ENCODE data around the gene IGSF23. TPM values are rescaled to one million over a fixed set of nuclear protein-coding genes. Genes with fewer than 3 reads are reported as not detected.
"Not testable (repeated sequence)": the region's sequence is repeated elsewhere in the genome, so short reads cannot be mapped to it uniquely, and the experiment has no call there.

Gene IGSF23
- total RNA-seq, 1 donor = not detected

- no peaks in the 10 kb centered on the region for H3K36me3 ChIP-seq (ENCODE audit: insufficient read depth, low read length)
- H3K4me2 ChIP-seq (ENCODE audit: insufficient read depth, low read length) = no peak overlapping the region
- H3K4me3 ChIP-seq (ENCODE audit: insufficient read depth, low read length) = no peak overlapping the region
- H2AFZ ChIP-seq (ENCODE audit: low read length) = no peak overlapping the region
- H3K9me3 ChIP-seq (ENCODE audit: low read depth, low read length) = no peaks in the 10 kb centered on the region
- peaks cover 38% of the 10 kb centered on the region for H3K4me1 ChIP-seq (ENCODE audit: insufficient read depth, low read length)
- H3K27ac ChIP-seq (ENCODE audit: low read depth, low read length) = peak overlapping the region; percentile 3
- no peaks in the 10 kb centered on the region for H4K20me1 ChIP-seq (ENCODE audit: insufficient read depth, low read length)
- DNase-seq (ENCODE audit: insufficient read length, low spot score, missing footprints) = no peak
- no peaks in the 10 kb centered on the region for H3K79me2 ChIP-seq (ENCODE audit: insufficient read depth, low read length)
- TF ChIP-seq, protein P1, sequence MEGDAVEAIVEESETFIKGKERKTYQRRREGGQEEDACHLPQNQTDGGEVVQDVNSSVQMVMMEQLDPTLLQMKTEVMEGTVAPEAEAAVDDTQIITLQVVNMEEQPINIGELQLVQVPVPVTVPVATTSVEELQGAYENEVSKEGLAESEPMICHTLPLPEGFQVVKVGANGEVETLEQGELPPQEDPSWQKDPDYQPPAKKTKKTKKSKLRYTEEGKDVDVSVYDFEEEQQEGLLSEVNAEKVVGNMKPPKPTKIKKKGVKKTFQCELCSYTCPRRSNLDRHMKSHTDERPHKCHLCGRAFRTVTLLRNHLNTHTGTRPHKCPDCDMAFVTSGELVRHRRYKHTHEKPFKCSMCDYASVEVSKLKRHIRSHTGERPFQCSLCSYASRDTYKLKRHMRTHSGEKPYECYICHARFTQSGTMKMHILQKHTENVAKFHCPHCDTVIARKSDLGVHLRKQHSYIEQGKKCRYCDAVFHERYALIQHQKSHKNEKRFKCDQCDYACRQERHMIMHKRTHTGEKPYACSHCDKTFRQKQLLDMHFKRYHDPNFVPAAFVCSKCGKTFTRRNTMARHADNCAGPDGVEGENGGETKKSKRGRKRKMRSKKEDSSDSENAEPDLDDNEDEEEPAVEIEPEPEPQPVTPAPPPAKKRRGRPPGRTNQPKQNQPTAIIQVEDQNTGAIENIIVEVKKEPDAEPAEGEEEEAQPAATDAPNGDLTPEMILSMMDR (IDR thresholded peaks at IDR 0.05; ENCODE audit: extremely low read depth, low read depth, low read length) = no peak
- H3K27me3 ChIP-seq (ENCODE audit: insufficient read depth, low read length) = no peaks in the 10 kb centered on the region
These were observed 14.3 kb downstream of the IGSF23 start for GRCh38 chr19:44627631-44628030.

GRCh38 chr19:44628793-44629192 is 15.4 kb downstream of the IGSF23 start:
- no peak overlapping the region for H2AFZ ChIP-seq (ENCODE audit: low read length)
- H3K9me3 ChIP-seq (ENCODE audit: low read depth, low read length) = no peaks in the 10 kb centered on the region
- H3K4me1 ChIP-seq (ENCODE audit: insufficient read depth, low read length) = peaks cover 28% of the 10 kb centered on the region
- H3K4me2 ChIP-seq (ENCODE audit: insufficient read depth, low read length) = no peak overlapping the region
- TF ChIP-seq, protein P1 (IDR thresholded peaks at IDR 0.05; ENCODE audit: extremely low read depth, low read depth, low read length) = no peak
- no peaks in the 10 kb centered on the region for H3K27me3 ChIP-seq (ENCODE audit: insufficient read depth, low read length)
- H3K36me3 ChIP-seq (ENCODE audit: insufficient read depth, low read length) = no peaks in the 10 kb centered on the region
- H3K4me3 ChIP-seq (ENCODE audit: insufficient read depth, low read length) = no peak overlapping the region
- no peak for DNase-seq (ENCODE audit: insufficient read length, low spot score, missing footprints)
- H4K20me1 ChIP-seq (ENCODE audit: insufficient read depth, low read length) = no peaks in the 10 kb centered on the region
- no peaks in the 10 kb centered on the region for H3K79me2 ChIP-seq (ENCODE audit: insufficient read depth, low read length)
- H3K27ac ChIP-seq (ENCODE audit: low read depth, low read length) = no peak overlapping the region

GRCh38 chr19:44631611-44632010 is 18.2 kb downstream of the IGSF23 start:
- H3K4me1 ChIP-seq (ENCODE audit: insufficient read depth, low read length) = peaks cover 32% of the 10 kb centered on the region
- H3K4me2 ChIP-seq (ENCODE audit: insufficient read depth, low read length); H3K4me3 ChIP-seq (ENCODE audit: insufficient read depth, low read length); H3K36me3 ChIP-seq (ENCODE audit: insufficient read depth, low read length); H3K9me3 ChIP-seq (ENCODE audit: low read depth, low read length); DNase-seq (ENCODE audit: insufficient read length, low spot score, missing footprints); H4K20me1 ChIP-seq (ENCODE audit: insufficient read depth, low read length); H3K27ac ChIP-seq (ENCODE audit: low read depth, low read length); H3K27me3 ChIP-seq (ENCODE audit: insufficient read depth, low read length); H2AFZ ChIP-seq (ENCODE audit: low read length); H3K79me2 ChIP-seq (ENCODE audit: insufficient read depth, low read length): not testable (repeated sequence)

DNA sequence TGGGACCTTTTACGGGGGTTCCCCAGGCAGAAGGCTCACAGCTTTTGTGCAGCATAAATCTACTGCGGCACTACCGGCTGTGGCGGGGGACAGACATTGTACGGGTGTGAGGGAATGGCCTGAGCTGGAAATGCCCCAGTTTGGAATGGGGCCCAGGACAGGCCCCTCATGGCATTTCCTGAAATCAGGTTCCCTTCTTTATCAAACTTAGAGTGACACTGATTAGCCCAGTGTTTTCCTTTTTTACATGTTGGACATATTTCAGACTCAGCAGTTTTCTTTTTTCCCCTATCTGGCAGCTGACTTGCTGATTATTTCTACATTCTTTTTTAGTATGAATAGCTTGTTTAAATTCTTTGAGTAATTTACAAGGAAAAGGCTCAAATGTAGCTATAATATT is 20.7 kb downstream of the IGSF23 start:
- Histone ChIP-seq H3K4me1 (ENCODE audit: insufficient read depth, low read length) (peaks cover 24% of the 10 kb centered on the region), H3K4me2 (ENCODE audit: insufficient read depth, low read length) (peak overlapping the region; percentile 48), H3K27ac (ENCODE audit: low read depth, low read length) (peak overlapping the region; percentile 22)
- H3K27me3 ChIP-seq (ENCODE audit: insufficient read depth, low read length); H3K79me2 ChIP-seq (ENCODE audit: insufficient read depth, low read length); H3K36me3 ChIP-seq (ENCODE audit: insufficient read depth, low read length); DNase-seq (ENCODE audit: insufficient read length, low spot score, missing footprints); H2AFZ ChIP-seq (ENCODE audit: low read length); H3K4me3 ChIP-seq (ENCODE audit: insufficient read depth, low read length); H3K9me3 ChIP-seq (ENCODE audit: low read depth, low read length); H4K20me1 ChIP-seq (ENCODE audit: insufficient read depth, low read length): not testable (repeated sequence)

DNA sequence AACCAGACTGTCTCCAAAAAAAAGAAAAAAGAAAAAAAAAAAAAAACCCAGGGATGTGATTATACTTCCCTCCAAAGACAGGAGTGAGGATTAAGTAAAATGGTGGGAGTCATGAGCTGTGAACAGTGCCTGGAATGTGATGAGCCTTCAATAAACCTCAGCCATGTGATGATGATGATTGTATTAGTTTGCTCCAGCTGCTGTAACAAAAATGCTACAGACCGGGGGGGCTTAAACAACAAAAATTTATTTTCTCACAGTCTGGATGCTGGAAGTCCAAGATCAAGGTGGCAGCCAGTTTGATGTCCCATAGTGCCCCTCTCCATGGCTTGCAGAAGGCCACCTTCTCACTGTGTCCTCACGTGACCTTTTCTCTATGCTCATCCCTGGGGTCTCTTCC is 21.4 kb downstream of the IGSF23 start:
- no peak for DNase-seq (ENCODE audit: insufficient read length, low spot score, missing footprints)
- H3K4me2 ChIP-seq (ENCODE audit: insufficient read depth, low read length) = no peak overlapping the region
- H3K4me1 ChIP-seq (ENCODE audit: insufficient read depth, low read length) = peaks cover 24% of the 10 kb centered on the region
- TF ChIP-seq, protein P1 (IDR thresholded peaks at IDR 0.05; ENCODE audit: extremely low read depth, low read depth, low read length) = no peak
- no peak overlapping the region for H3K4me3 ChIP-seq (ENCODE audit: insufficient read depth, low read length)
- H3K9me3 ChIP-seq (ENCODE audit: low read depth, low read length) = no peaks in the 10 kb centered on the region
- H3K27ac ChIP-seq (ENCODE audit: low read depth, low read length) = peak overlapping the region; percentile 87
- no peaks in the 10 kb centered on the region for H4K20me1 ChIP-seq (ENCODE audit: insufficient read depth, low read length)
- H2AFZ ChIP-seq (ENCODE audit: low read length) = no peak overlapping the region
- no peaks in the 10 kb centered on the region for H3K79me2 ChIP-seq (ENCODE audit: insufficient read depth, low read length)
- H3K27me3 ChIP-seq (ENCODE audit: insufficient read depth, low read length) = no peaks in the 10 kb centered on the region
- no peaks in the 10 kb centered on the region for H3K36me3 ChIP-seq (ENCODE audit: insufficient read depth, low read length)
